ENCODE data around the gene KCNC1. TPM values are rescaled to one million over a fixed set of nuclear protein-coding genes. Genes with fewer than 3 reads are reported as not detected.

KCNC1 gene
- total and polyA plus RNA-seq, 9 of the 15 experiments (the other 6 are each of a cell fraction or from before 2014, with no cell fraction given) = 0.05 to 0.08 TPM; not detected in 7

DNA sequence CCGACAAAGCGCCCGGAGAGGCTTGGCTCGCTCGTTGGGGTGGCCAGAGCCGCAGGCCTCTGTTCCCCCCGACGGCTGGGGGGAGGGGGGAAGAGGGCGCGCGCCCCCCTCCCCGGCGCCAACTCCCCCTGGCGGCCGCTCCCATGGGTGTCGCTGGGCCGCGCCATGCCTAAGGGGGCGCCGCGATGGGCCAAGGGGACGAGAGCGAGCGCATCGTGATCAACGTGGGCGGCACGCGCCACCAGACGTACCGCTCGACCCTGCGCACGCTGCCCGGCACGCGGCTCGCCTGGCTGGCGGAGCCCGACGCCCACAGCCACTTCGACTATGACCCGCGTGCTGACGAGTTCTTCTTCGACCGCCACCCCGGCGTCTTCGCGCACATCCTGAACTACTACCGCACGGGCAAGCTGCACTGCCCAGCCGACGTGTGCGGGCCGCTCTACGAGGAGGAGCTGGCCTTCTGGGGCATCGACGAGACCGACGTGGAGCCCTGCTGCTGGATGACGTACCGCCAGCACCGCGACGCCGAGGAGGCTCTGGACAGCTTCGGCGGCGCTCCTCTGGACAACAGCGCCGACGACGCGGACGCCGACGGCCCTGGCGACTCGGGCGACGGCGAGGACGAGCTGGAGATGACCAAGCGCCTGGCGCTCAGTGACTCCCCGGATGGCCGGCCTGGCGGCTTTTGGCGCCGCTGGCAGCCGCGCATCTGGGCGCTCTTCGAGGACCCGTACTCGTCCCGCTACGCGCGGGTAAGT lies 1.4 kb downstream of the KCNC1 start:
- no peaks in the 10 kb centered on the region for H3K9me3 ChIP-seq (replicated peaks; ENCODE audit: control insufficient read depth, insufficient read depth, low read depth, low read length)
- ATAC-seq (no peak), DNase-seq (ENCODE audit: extremely low read depth in 1 of 4, low spot score in 3 of 4) (no peak), FAIRE-seq (no peak)
- intact Hi-C loops (cut with micrococcal nuclease) = loop anchor here (10.0 kb wide), 1 partner anchor 169 kb away; no protein-coding TSS in a partner anchor
- no TSS peak for BruUV-seq (replicated peaks)
- no peak overlapping the region for H2AFZ ChIP-seq (ENCODE audit: low read depth, low read length)
- peaks cover 18% of the 10 kb centered on the region; the same call in 1 of the 2 replicates for H4K20me1 ChIP-seq (replicated peaks; ENCODE audit: control insufficient read depth, insufficient read depth, low read length)
- ChIA-PET POLR2A (no interaction called here), CTCF (ENCODE audit: low intra/inter-chr PET ratio) (no interaction called here)
- H3K4me1 ChIP-seq (replicated peaks in 1 of 2; ENCODE audit: control insufficient read depth in 2 of 2, insufficient read depth in 2 of 2, low read length in 2 of 2) = peaks cover 0 to 17% of the 10 kb centered on the region in 2 experiments; a peak in 3 of 5 replicates
- TF ChIP-seq, protein P1, sequence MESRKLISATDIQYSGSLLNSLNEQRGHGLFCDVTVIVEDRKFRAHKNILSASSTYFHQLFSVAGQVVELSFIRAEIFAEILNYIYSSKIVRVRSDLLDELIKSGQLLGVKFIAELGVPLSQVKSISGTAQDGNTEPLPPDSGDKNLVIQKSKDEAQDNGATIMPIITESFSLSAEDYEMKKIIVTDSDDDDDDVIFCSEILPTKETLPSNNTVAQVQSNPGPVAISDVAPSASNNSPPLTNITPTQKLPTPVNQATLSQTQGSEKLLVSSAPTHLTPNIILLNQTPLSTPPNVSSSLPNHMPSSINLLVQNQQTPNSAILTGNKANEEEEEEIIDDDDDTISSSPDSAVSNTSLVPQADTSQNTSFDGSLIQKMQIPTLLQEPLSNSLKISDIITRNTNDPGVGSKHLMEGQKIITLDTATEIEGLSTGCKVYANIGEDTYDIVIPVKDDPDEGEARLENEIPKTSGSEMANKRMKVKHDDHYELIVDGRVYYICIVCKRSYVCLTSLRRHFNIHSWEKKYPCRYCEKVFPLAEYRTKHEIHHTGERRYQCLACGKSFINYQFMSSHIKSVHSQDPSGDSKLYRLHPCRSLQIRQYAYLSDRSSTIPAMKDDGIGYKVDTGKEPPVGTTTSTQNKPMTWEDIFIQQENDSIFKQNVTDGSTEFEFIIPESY (CRISPR knock-in tag; IDR thresholded peaks at IDR 0.05) = peak; percentile 92
- TF ChIP-seq STAG1 (CRISPR knock-in tag; IDR thresholded peaks at IDR 0.05; ENCODE audit: borderline replicate concordance) = no peak
- in situ Hi-C loops (cut with MboI) = no loop called here
- H3K4me3 ChIP-seq = no peak overlapping the region
- peaks cover 5 to 44% of the 10 kb centered on the region in 2 experiments; a peak in 4 of 5 replicates for H3K27me3 ChIP-seq (ENCODE audit: control insufficient read depth in 2 of 2, insufficient read depth in 2 of 2, low read length in 2 of 2)
- no peaks in the 10 kb centered on the region for H3K36me3 ChIP-seq (ENCODE audit: control insufficient read depth, insufficient read depth, low read length)
- H3K27ac ChIP-seq (ENCODE audit: extremely low read depth, low read depth, low read length) = no peak overlapping the region
- H3K4me2 ChIP-seq (ENCODE audit: insufficient read depth, low read length) = no peak overlapping the region
- H3K9me1 ChIP-seq (ENCODE audit: control insufficient read depth, insufficient read depth, low read length) = no peaks in the 10 kb centered on the region
- no peaks in the 10 kb centered on the region for H3K79me2 ChIP-seq (ENCODE audit: control insufficient read depth, insufficient read depth, low read length)
- 77% methylated on average over 32 of the region's 102 CpGs for WGBS (ENCODE audit: insufficient coverage, low coverage, missing lambda C conversion rate)
- no peak overlapping the region for H3K9ac ChIP-seq (ENCODE audit: insufficient read depth in 1 of 2, low read depth in 2 of 2, low read length in 2 of 2)

Data from K562 (cell line).